ENCODE results near the gene SEMA6C. TPM values are rescaled to one million over a fixed set of nuclear protein-coding genes. Genes with fewer than 3 reads are reported as not detected.

Gene SEMA6C
- total RNA-seq = 15.6 and 17.6 TPM in 2 replicates

GRCh38 chr1:151146412-151147131, at the start of gene SEMA6C:
TSS of gene SEMA6C (minus strand) at chr1:151146631. CDS start at chr1:151142621, 4,010 bp downstream.

GRCh38 chr1:151189637-151190445, 43.4 kb upstream of the SEMA6C start, which contains the start of gene VPS72:
TSS of gene VPS72 (minus strand) at chr1:151190197. CDS start at chr1:151190121, 76 bp downstream.

GRCh38 chr1:151175863-151176262, 29.4 kb upstream of the SEMA6C start, which contains the start of gene TMOD4:
TSS of gene TMOD4 (minus strand) at chr1:151175981. CDS start at chr1:151174875, 1,106 bp downstream.

DNA sequence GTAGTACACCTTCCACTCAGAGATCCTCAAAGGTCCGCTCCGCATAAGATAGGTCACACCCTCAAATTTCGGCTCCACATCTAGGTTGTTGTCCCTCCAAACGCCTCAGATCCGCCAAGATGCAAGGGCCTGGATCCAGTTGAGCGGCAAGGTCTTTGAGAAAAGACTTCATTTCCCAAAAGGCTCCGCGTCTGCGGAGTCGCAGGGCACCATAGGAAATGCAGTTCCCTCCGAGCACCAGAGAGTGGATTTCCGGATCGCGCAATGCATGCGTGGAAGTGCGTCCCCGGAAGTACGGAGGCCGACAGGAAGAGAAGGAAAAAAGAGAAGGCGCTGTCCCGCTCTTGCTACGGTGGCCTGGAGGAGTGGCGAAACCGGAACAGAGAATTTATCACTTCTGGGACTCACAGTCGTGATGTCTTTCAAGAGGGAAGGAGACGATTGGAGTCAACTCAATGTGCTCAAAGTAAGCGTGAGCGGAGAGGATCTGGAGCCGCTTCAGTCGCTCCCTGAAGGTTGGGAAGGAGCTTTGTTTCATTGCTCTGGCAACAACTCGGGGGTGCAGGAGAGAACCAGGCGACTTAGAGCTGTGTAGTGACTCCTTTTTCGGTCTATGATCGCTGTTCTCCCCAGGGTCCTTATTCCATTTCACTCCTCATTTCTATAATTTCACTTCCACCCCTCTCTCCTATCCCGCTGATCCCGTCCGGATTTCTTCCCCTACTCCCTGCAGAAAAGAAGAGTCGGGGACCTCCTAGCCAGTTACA, 19.5 kb upstream of the SEMA6C start, which contains the start of the genes LYSMD1 and SCNM1:
Gene LYSMD1, minus strand, starts transcription at position 165 of the 767 bp plus-strand sequence. CDS start 644 bp downstream, outside the sequence.
Gene SCNM1, plus strand, starts transcription at position 407 of the 767 bp plus-strand sequence. Its CDS starts 9 bp downstream, at position 416.

GRCh38 chr1:151156515-151156819, 10.0 kb upstream of the SEMA6C start, which contains the start of gene TNFAIP8L2:
TSS of gene TNFAIP8L2 (plus strand) at chr1:151156649. CDS start at chr1:151158698, 2,049 bp downstream.

Other genes with a start within 250 kb of the SEMA6C start
- gene SETDB1, start 220.3 kb downstream of the SEMA6C start, total RNA-seq = 44.4 and 45.6 TPM in 2 replicates
- gene CERS2, start 171.8 kb downstream of the SEMA6C start, total RNA-seq = 129 and 138 TPM in 2 replicates
- gene ANXA9, start 164.3 kb downstream of the SEMA6C start, total RNA-seq = not detected in 2 replicates
- gene MINDY1, start 139.7 kb downstream of the SEMA6C start, total RNA-seq = 13.6 and 15.4 TPM in 2 replicates
- gene PRUNE1, start 138.2 kb downstream of the SEMA6C start, total RNA-seq = 6.4 and 8.8 TPM in 2 replicates
- gene BNIPL, start 110.0 kb downstream of the SEMA6C start, total RNA-seq = not detected in 2 replicates
- gene C1orf56, start 98.9 kb downstream of the SEMA6C start, total RNA-seq = 2.5 and 2.6 TPM in 2 replicates
- gene CDC42SE1, start 87.0 kb downstream of the SEMA6C start, total RNA-seq = 73.2 and 88.8 TPM in 2 replicates
- gene MLLT11, start 86.2 kb downstream of the SEMA6C start, total RNA-seq = 9.8 and 12.4 TPM in 2 replicates
- gene GABPB2, start 75.9 kb downstream of the SEMA6C start, total RNA-seq = 4.6 and 6.8 TPM in 2 replicates
- gene TNFAIP8L2, start 10.0 kb upstream of the SEMA6C start, total RNA-seq = not detected in 2 replicates
- 5.2 TPM in 2 replicates for gene LYSMD1, start 19.3 kb upstream of the SEMA6C start, total RNA-seq
- gene SCNM1, start 19.5 kb upstream of the SEMA6C start, total RNA-seq = 30.4 and 33.4 TPM in 2 replicates
- not detected in 2 replicates for gene TMOD4, start 29.4 kb upstream of the SEMA6C start, total RNA-seq
- 58.5 and 60.7 TPM in 2 replicates for gene VPS72, start 43.6 kb upstream of the SEMA6C start, total RNA-seq
- gene PIP5K1A, start 51.9 kb upstream of the SEMA6C start, total RNA-seq = 57.8 and 58.0 TPM in 2 replicates
- gene PSMD4, start 108.1 kb upstream of the SEMA6C start, total RNA-seq = 132 and 160 TPM in 2 replicates
- 16.4 and 22.9 TPM in 2 replicates for gene ZNF687, start 135.7 kb upstream of the SEMA6C start, total RNA-seq
- 41.3 and 47.4 TPM in 2 replicates for gene PI4KB, start 180.8 kb upstream of the SEMA6C start, total RNA-seq
- gene RFX5, start 200.6 kb upstream of the SEMA6C start, total RNA-seq = 51.3 and 54.9 TPM in 2 replicates
- 3.3 and 4.2 TPM in 2 replicates for gene SELENBP1, start 226.1 kb upstream of the SEMA6C start, total RNA-seq

All from vein endothelial cell (primary cell).